Measurements from ENCODE around the gene LMBRD2. TPM values are rescaled to one million over a fixed set of nuclear protein-coding genes. Genes with fewer than 3 reads are reported as not detected.
A peak's percentile ranks its signal among the peaks of the same experiment; 100 is the strongest.

Gene LMBRD2
- total RNA-seq, 1 donor from 2014 or later = 6.4 TPM

DNA sequence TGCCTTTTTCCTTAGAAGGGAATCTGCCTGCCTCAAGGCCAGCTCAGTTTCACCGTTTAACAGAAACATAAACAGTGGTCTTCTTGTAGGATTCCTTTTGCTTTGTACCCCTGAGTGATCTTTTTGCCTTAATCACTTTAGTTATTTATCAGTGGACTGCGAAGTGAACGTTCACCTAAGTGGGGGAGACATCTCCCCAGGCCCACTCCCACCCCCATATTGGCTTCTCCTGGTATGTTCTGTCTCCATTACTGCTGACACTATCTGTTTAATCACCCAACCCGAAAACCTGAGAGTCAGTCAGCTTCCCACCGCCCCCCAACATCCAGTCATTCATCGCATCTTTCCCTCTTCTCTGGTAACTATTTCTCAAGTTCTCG lies 1.6 kb upstream of the LMBRD2 start:
- no peak for DNase-seq (ENCODE audit: low read depth)
- peaks cover 25% of the 10 kb centered on the region for H3K4me1 ChIP-seq (ENCODE audit: insufficient read depth, low read length)
- FAIRE-seq = no peak
- no peaks in the 10 kb centered on the region for H3K27me3 ChIP-seq (ENCODE audit: insufficient read depth, low read length)
- peaks cover 4% of the 10 kb centered on the region for H4K20me1 ChIP-seq (ENCODE audit: insufficient read depth, low read length)
- H3K9me3 ChIP-seq (ENCODE audit: insufficient read depth, low read depth, low read length) = no peaks in the 10 kb centered on the region
- H3K9ac ChIP-seq (ENCODE audit: low read length) = peak overlapping the region; percentile 87
- H3K36me3 ChIP-seq (ENCODE audit: insufficient read depth, low read length) = peaks cover 6% of the 10 kb centered on the region
- Mint-ChIP-seq H3K27ac (ENCODE audit: unreplicated experiment) (no peak overlapping the region), H3K27me3 (ENCODE audit: low read depth, unreplicated experiment) (no peaks in the 10 kb centered on the region), H3K4me3 (ENCODE audit: unreplicated experiment) (peak overlapping the region; percentile 94), H3K4me1 (ENCODE audit: low read depth, unreplicated experiment) (peaks cover 37% of the 10 kb centered on the region), H3K9me3 (ENCODE audit: unreplicated experiment) (peaks cover 2% of the 10 kb centered on the region), H3K36me3 (ENCODE audit: low read depth, unreplicated experiment) (peaks cover 8% of the 10 kb centered on the region)
- H2AFZ ChIP-seq (ENCODE audit: low read depth, low read length) = no peak overlapping the region
- peaks cover 55% of the 10 kb centered on the region for H3K79me2 ChIP-seq (ENCODE audit: insufficient read depth, low read length)
- H3K4me3 ChIP-seq (ENCODE audit: insufficient read depth, low read depth, low read length) = peak overlapping the region; percentile 88
- TF ChIP-seq CTCF (IDR thresholded peaks at IDR 0.05; ENCODE audit: insufficient read depth, low read depth, low read length) (no peak), EZH2 (IDR thresholded peaks at IDR 0.05; ENCODE audit: insufficient read depth, low read length) (no peak)
- H3K4me2 ChIP-seq (ENCODE audit: low read length) = peak overlapping the region; percentile 88
- H3K27ac ChIP-seq (ENCODE audit: low read depth, low read length) = no peak overlapping the region

- Histone ChIP-seq H3K4me2 (ENCODE audit: low read length) (peak overlapping the region; percentile 88), H2AFZ (ENCODE audit: low read depth, low read length) (peak overlapping the region; percentile 85), H3K36me3 (ENCODE audit: insufficient read depth, low read length) (peaks cover 6% of the 10 kb centered on the region), H3K79me2 (ENCODE audit: insufficient read depth, low read length) (peaks cover 48% of the 10 kb centered on the region), H3K9me3 (ENCODE audit: insufficient read depth, low read depth, low read length) (no peaks in the 10 kb centered on the region), H3K9ac (ENCODE audit: low read length) (peak overlapping the region; percentile 87), H3K4me1 (ENCODE audit: insufficient read depth, low read length) (peaks cover 25% of the 10 kb centered on the region), H3K27me3 (ENCODE audit: insufficient read depth, low read length) (no peaks in the 10 kb centered on the region), H4K20me1 (ENCODE audit: insufficient read depth, low read length) (peaks cover 4% of the 10 kb centered on the region), H3K27ac (ENCODE audit: low read depth, low read length) (peak overlapping the region; percentile 58), H3K4me3 (ENCODE audit: insufficient read depth, low read depth, low read length) (peak overlapping the region; percentile 88)
- Mint-ChIP-seq H3K36me3 (ENCODE audit: low read depth, unreplicated experiment) (peaks cover 4% of the 10 kb centered on the region), H3K4me3 (ENCODE audit: unreplicated experiment) (peak overlapping the region; percentile 94), H3K4me1 (ENCODE audit: low read depth, unreplicated experiment) (peaks cover 32% of the 10 kb centered on the region), H3K27ac (ENCODE audit: unreplicated experiment) (peak overlapping the region; percentile 42), H3K9me3 (ENCODE audit: unreplicated experiment) (peaks cover 2% of the 10 kb centered on the region), H3K27me3 (ENCODE audit: low read depth, unreplicated experiment) (no peaks in the 10 kb centered on the region)
- FAIRE-seq = no peak
- no peak for TF ChIP-seq CTCF (IDR thresholded peaks at IDR 0.05; ENCODE audit: insufficient read depth, low read depth, low read length)
- TF ChIP-seq EZH2 (IDR thresholded peaks at IDR 0.05; ENCODE audit: insufficient read depth, low read length) = no peak
- DNase-seq (ENCODE audit: low read depth) = peak; percentile 32
Measured at GRCh38 chr5:36152324-36153297, 924 bp upstream of the LMBRD2 start.
